Smooth muscle cell (in vitro differentiated cells): Measurements from ENCODE around the gene TXNRD3. TPM values are rescaled to one million over a fixed set of nuclear protein-coding genes. Genes with fewer than 3 reads are reported as not detected.

Source experiments
- polyA plus RNA-seq: library from polyadenylated mRNA; unstranded; fragments of >200 nt; fragmentation: Nextera tagmentation; extraction: Ambion mirVana; gene quantifications from 2 replicates; pipeline ENCODE4 v1.2.1, GENCODE V29; 2016
- small RNA-seq: library from RNA; depleted of rRNA; stranded (forward); fragments of <200 nt; gene quantifications from one replicate; pipeline ENCODE3, GENCODE V24; 2014
- total RNA-seq: library from RNA; depleted of rRNA; stranded (reverse); fragments of >200 nt; gene quantifications from 2 replicates; pipeline ENCODE4 v1.2.3, GENCODE V29; 2014

Gene TXNRD3
- total and polyA plus RNA-seq, 2 experiments from 2014 or later, result 13.7 to 27.2 TPM

Small RNAs within 50 kb of the gene (small RNA-seq; reads per million reads assigned to genes)
- gene RNA5SP138, result 0.13 reads per million

Other genes starting within 250 kb of the TXNRD3 start
- 18.8 and 20.4 TPM in 2 replicates for gene ZXDC, start 179.2 kb downstream of the TXNRD3 start, total RNA-seq
- 9.2 and 16.2 TPM in 2 replicates for gene ZXDC, start 179.2 kb downstream of the TXNRD3 start, polyA plus RNA-seq
- not detected in 2 replicates for gene UROC1, start 137.4 kb downstream of the TXNRD3 start, total RNA-seq
- gene UROC1, start 137.4 kb downstream of the TXNRD3 start, polyA plus RNA-seq, result not detected in 2 replicates
- gene CHST13, start 131.0 kb downstream of the TXNRD3 start, total RNA-seq, result not detected in 2 replicates
- not detected in 2 replicates for gene CHST13, start 131.0 kb downstream of the TXNRD3 start, polyA plus RNA-seq
- not detected in 2 replicates for gene C3orf22, start 96.2 kb downstream of the TXNRD3 start, total RNA-seq
- gene C3orf22, start 96.2 kb downstream of the TXNRD3 start, polyA plus RNA-seq, result not detected in 2 replicates
- gene CHCHD6, start 49.1 kb upstream of the TXNRD3 start, total RNA-seq, result 6.7 and 8.9 TPM in 2 replicates
- 24.3 and 27.2 TPM in 2 replicates for gene CHCHD6, start 49.1 kb upstream of the TXNRD3 start, polyA plus RNA-seq